GM23338 (cell line): ENCODE data around the gene SLC25A30. TPM values are rescaled to one million over a fixed set of nuclear protein-coding genes. Genes with fewer than 3 reads are reported as not detected.
A peak's percentile ranks its signal among the peaks of the same experiment; 100 is the strongest.

Experiments
- ATAC-seq: fragments of 200-7000 bp; cut with Tn5 transposase; 3 replicates; pipeline ENCODE4 v1.9.1; 2020
- DNase-seq: peaks from one replicate; pipeline ENCODE4 v3.0.0-alpha.2; 2015; ENCODE audit warnings: low spot score
- H2AFZ ChIP-seq: fragments of 200-600 bp; sonication (generic); 2 replicates; pipeline ENCODE4 v1.8.0; 2016; ENCODE audit warnings: antibody characterized with exemption, mild to moderate bottlenecking, moderate library complexity
- H3F3A ChIP-seq: fragments of 200-600 bp; sonication (generic); replicated peaks from 2 replicates; pipeline ENCODE4 v1.8.0; 2017; ENCODE audit warnings: antibody characterized with exemption, mixed run types, low read depth
- H3K27ac ChIP-seq: fragments of 200-600 bp; sonication (generic); 2 replicates; pipeline ENCODE4 v1.6.1; 2016; ENCODE audit warnings: low read depth
- H3K27me3 ChIP-seq: fragments of 200-600 bp; sonication (generic); 2 replicates; pipeline ENCODE4 v1.8.0; 2016; ENCODE audit warnings: mild to moderate bottlenecking, mixed run types, moderate library complexity; ENCODE audit not compliant: insufficient read depth
- H3K36me3 ChIP-seq: fragments of 200-600 bp; sonication (generic); 2 replicates; pipeline ENCODE4 v1.8.0; 2016; ENCODE audit warnings: mild to moderate bottlenecking; ENCODE audit not compliant: insufficient read depth
- H3K4me1 ChIP-seq: fragments of 200-600 bp; sonication (generic); 2 replicates; pipeline ENCODE4 v1.8.0; 2016; ENCODE audit warnings: mild to moderate bottlenecking, moderate library complexity; ENCODE audit not compliant: insufficient read depth
- H3K4me2 ChIP-seq: fragments of 200-600 bp; sonication (generic); 2 replicates; pipeline ENCODE4 v1.7.1; 2017; ENCODE audit warnings: mixed run types
- H3K4me3 ChIP-seq: fragments of 200-600 bp; sonication (generic); 2 replicates; pipeline ENCODE4 v1.6.1; 2016; ENCODE audit warnings: mixed run types
- H3K79me2 ChIP-seq: fragments of 200-600 bp; sonication (generic); replicated peaks from 2 replicates; pipeline ENCODE4 v1.8.0; 2017; ENCODE audit warnings: mild to moderate bottlenecking; ENCODE audit not compliant: insufficient read depth
- H3K9me2 ChIP-seq: fragments of 200-600 bp; sonication (generic); 2 replicates; pipeline ENCODE4 v1.8.0; 2017; ENCODE audit not compliant: insufficient read depth
- H4K20me1 ChIP-seq: fragments of 200-600 bp; sonication (generic); replicated peaks from 2 replicates; pipeline ENCODE4 v1.8.0; 2017; ENCODE audit warnings: mild to moderate bottlenecking; ENCODE audit not compliant: insufficient read depth
- H3K27ac Mint-ChIP-seq: 2 replicates; pipeline ENCODE4 v1.8.0; 2020; ENCODE audit warnings: inconsistent platforms, mild to moderate bottlenecking, moderate library complexity, mixed read lengths
- H3K27me3 Mint-ChIP-seq: 3 replicates; pipeline ENCODE4 v1.8.0; 2022; ENCODE audit warnings: low read depth, mild to moderate bottlenecking, moderate library complexity, mixed read lengths, inconsistent platforms; ENCODE audit not compliant: insufficient read depth, poor library complexity
- H3K36me3 Mint-ChIP-seq: 3 replicates; pipeline ENCODE4 v1.8.0; 2021; ENCODE audit warnings: low read depth, mild to moderate bottlenecking, inconsistent platforms, moderate library complexity, mixed read lengths
- H3K4me1 Mint-ChIP-seq: 3 replicates; pipeline ENCODE4 v1.8.0; 2020; ENCODE audit warnings: mild to moderate bottlenecking, inconsistent platforms, mixed read lengths
- H3K4me3 Mint-ChIP-seq: 3 replicates; pipeline ENCODE4 v1.8.0; 2021; ENCODE audit warnings: moderate library complexity, mild to moderate bottlenecking, inconsistent platforms, mixed read lengths
- H3K9me3 Mint-ChIP-seq: 3 replicates; pipeline ENCODE4 v1.8.0; 2020; ENCODE audit warnings: moderate library complexity, mild to moderate bottlenecking, inconsistent platforms, mixed read lengths
- CREB1 ChIP-seq: fragments of 250-450 bp; sonication (Bioruptor Pico); IDR thresholded peaks from 2 replicates; pipeline ENCODE4 v1.5.0; 2020; ENCODE audit warnings: low read depth, mild to moderate bottlenecking, moderate library complexity
- CTCF ChIP-seq, 2 experiments: fragments of 200-600 bp in 1 of 2; sonication (generic) in 1 of 2; conservative IDR thresholded peaks; 2 replicates each; pipeline versions ENCODE4 v1.5.1 to v1.6.1; 2016 to 2017; ENCODE audit warnings: antibody characterized with exemption in 2 of 2, low read depth in 2 of 2, mild to moderate bottlenecking in 2 of 2, moderate library complexity in 1 of 2
- ETS1 ChIP-seq: IDR thresholded peaks from 2 replicates; pipeline ENCODE4 v1.6.1; 2016; ENCODE audit warnings: antibody characterized with exemption
- EZH2 ChIP-seq: fragments of 200-600 bp; sonication (generic); IDR thresholded peaks from one replicate; pipeline ENCODE4 v1.8.0; 2017; ENCODE audit warnings: antibody characterized with exemption, mild to moderate bottlenecking, low read depth; ENCODE audit not compliant: unreplicated experiment
- EZH2phosphoT487 ChIP-seq: fragments of 200-600 bp; sonication (generic); IDR thresholded peaks from one replicate; pipeline ENCODE4 v1.8.1; 2018; ENCODE audit warnings: antibody characterized with exemption; ENCODE audit not compliant: unreplicated experiment
- NANOG ChIP-seq: IDR thresholded peaks from 2 replicates; pipeline ENCODE4 v1.6.1; 2016; ENCODE audit warnings: antibody characterized with exemption, borderline replicate concordance
- POLR2AphosphoS5 ChIP-seq: IDR thresholded peaks from 2 replicates; pipeline ENCODE4 v1.6.1; 2016; ENCODE audit warnings: antibody characterized with exemption, low read depth
- STAT1 ChIP-seq: IDR thresholded peaks from one replicate; pipeline ENCODE4 v1.6.1; 2016; ENCODE audit warnings: antibody characterized with exemption; ENCODE audit not compliant: unreplicated experiment
- ZNF114 ChIP-seq: fragments of 250-450 bp; sonication (Bioruptor Pico); IDR thresholded peaks from 2 replicates; pipeline ENCODE4 v1.5.0; 2020; ENCODE audit warnings: mild to moderate bottlenecking, moderate library complexity
- ZNF331 ChIP-seq: fragments of 250-450 bp; sonication (Bioruptor Pico); IDR thresholded peaks from 2 replicates; pipeline ENCODE4 v1.5.0; 2020; ENCODE audit warnings: low read depth, mild to moderate bottlenecking, moderate library complexity
- ZNF462 ChIP-seq: fragments of 250-450 bp; sonication (Bioruptor Pico); IDR thresholded peaks from 2 replicates; pipeline ENCODE4 v1.5.0; 2020; ENCODE audit warnings: mild to moderate bottlenecking, moderate library complexity
- polyA plus RNA-seq: library from polyadenylated mRNA; unstranded; fragments of >200 nt; fragmentation: Nextera tagmentation; extraction: Ambion mirVana; gene quantifications from 2 replicates; pipeline ENCODE4 v1.2.1, GENCODE V29; 2016
- total RNA-seq: library from RNA; depleted of rRNA; stranded (reverse); fragments of >200 nt; shearing (Covaris generic); gene quantifications from 2 replicates; pipeline ENCODE4 v1.2.3, GENCODE V29; 2014

SLC25A30 gene
- total and polyA plus RNA-seq, 2 experiments from 2014 or later, result 2.0 to 7.5 TPM

GRCh38 chr13:45368005-45368404 is 50.2 kb downstream of the SLC25A30 start (continued):
- no peak for TF ChIP-seq POLR2AphosphoS5
- TF ChIP-seq ETS1, result no peak

- no peaks in the 10 kb centered on the region for H4K20me1 ChIP-seq
- no peak overlapping the region for H2AFZ ChIP-seq
- peak overlapping the region; percentile 61 for H3K27ac Mint-ChIP-seq
- no peaks in the 10 kb centered on the region for H3K36me3 ChIP-seq
- H3K4me3 Mint-ChIP-seq, result no peak overlapping the region; the same call in 2 of the 3 replicates
- H3K4me1 Mint-ChIP-seq, result peaks cover 32% of the 10 kb centered on the region
- peaks cover 4% of the 10 kb centered on the region; the same call in 2 of the 3 replicates for H3K9me3 Mint-ChIP-seq
- peak overlapping the region; percentile 75 for H3K27ac ChIP-seq
- ATAC-seq, result peak; percentile 6; the same call in 2 of the 3 replicates
- no peak overlapping the region; the same call in 1 of the 2 replicates for H3K4me2 ChIP-seq
- H3K27me3 Mint-ChIP-seq, result peaks cover 8% of the 10 kb centered on the region
- H3K9me2 ChIP-seq, result no peaks in the 10 kb centered on the region
- H3F3A ChIP-seq, result peaks cover 7% of the 10 kb centered on the region; the same call in 1 of the 2 replicates
- H3K79me2 ChIP-seq, result no peaks in the 10 kb centered on the region
- DNase-seq, result peak; percentile 72
- peaks cover 17% of the 10 kb centered on the region for H3K4me1 ChIP-seq
- no peaks in the 10 kb centered on the region for H3K27me3 ChIP-seq
- H3K4me3 ChIP-seq, result no peak overlapping the region
- H3K36me3 Mint-ChIP-seq, result peaks cover 14% of the 10 kb centered on the region; the same call in 2 of the 3 replicates
- TF ChIP-seq ETS1 (no peak), ZNF331 (CRISPR knock-in tag) (no peak), POLR2AphosphoS5 (no peak), STAT1 (no peak), CREB1 (CRISPR knock-in tag) (no peak), ZNF462 (CRISPR knock-in tag) (no peak), EZH2 (no peak), NANOG (no peak), CTCF (conservative IDR thresholded peaks at IDR 0.05; ENCODE audit: low read depth in 2 of 2) (no peak), ZNF114 (CRISPR knock-in tag) (no peak), EZH2phosphoT487 (no peak)
These were observed 50.8 kb downstream of the SLC25A30 start for GRCh38 chr13:45367358-45367757.
